GM12801 (cell line): Measurements from ENCODE around the gene ITM2C.

Source experiments
- CTCF ChIP-seq: IDR thresholded peaks from one replicate; pipeline ENCODE4 v1.5.1; 2011; ENCODE audit warnings: control low read depth; ENCODE audit not compliant: insufficient read length; ENCODE audit errors: extremely low read depth

The ITM2C gene

GRCh38 chr2:230875347-230876315 is 10.9 kb downstream of the ITM2C start:
- no peak for TF ChIP-seq CTCF

GRCh38 chr2:230877116-230877758 is 12.5 kb downstream of the ITM2C start:
- no peak for TF ChIP-seq CTCF

- TF ChIP-seq CTCF, result no peak
Measured at GRCh38 chr2:230877759-230878598, 13.2 kb downstream of the ITM2C start.

- no peak for TF ChIP-seq CTCF
Measured at GRCh38 chr2:230878599-230879188, 14.0 kb downstream of the ITM2C start.

- TF ChIP-seq CTCF, result no peak
Measured at GRCh38 chr2:230879271-230879882, 14.6 kb downstream of the ITM2C start.

GRCh38 chr2:230879891-230880290 is 15.1 kb downstream of the ITM2C start:
- TF ChIP-seq CTCF, result no peak
